Fibroblast of pulmonary artery (primary cell): ENCODE measurements around the gene SIRT7.

Source experiments
- DNase-seq: peaks from one replicate; pipeline ENCODE4 v3.0.0-alpha.2; 2010; ENCODE audit warnings: low read depth
- H3K4me3 ChIP-seq: replicated peaks from 2 replicates; pipeline ENCODE4 v1.5.1; 2011; ENCODE audit warnings: low read depth, mild to moderate bottlenecking, control low read depth, low read length, moderate library complexity
- TF ChIP-seq, protein P1 (sequence below): IDR thresholded peaks from 2 replicates; pipeline ENCODE4 v1.5.1; 2011; ENCODE audit warnings: mild to moderate bottlenecking, control low read depth, low read length, inconsistent platforms; ENCODE audit errors: missing control alignments

The SIRT7 gene

DNA sequence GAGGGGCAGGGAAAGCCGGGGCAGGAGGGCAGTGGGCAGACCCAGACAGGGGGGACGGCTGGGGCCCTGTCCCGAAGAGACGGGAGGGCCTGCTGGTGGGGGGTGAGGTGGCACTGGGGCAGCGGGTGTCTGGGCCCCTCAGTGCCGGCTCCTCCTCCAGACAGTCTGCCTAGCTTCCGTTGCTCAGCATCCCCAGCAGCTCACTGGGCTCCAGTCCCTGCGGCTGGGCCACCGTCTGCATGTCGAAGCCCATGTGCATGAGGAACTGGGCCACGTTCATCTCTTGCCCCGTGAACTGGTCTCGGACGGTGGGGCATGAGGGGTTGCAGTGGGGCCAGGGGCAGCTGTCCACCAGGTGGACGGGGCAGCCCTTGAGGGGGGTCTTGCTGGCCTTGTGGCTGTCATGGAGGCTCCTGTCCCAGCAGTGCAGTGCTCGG lies 34.8 kb upstream of the SIRT7 start:
- TF ChIP-seq, protein P1, sequence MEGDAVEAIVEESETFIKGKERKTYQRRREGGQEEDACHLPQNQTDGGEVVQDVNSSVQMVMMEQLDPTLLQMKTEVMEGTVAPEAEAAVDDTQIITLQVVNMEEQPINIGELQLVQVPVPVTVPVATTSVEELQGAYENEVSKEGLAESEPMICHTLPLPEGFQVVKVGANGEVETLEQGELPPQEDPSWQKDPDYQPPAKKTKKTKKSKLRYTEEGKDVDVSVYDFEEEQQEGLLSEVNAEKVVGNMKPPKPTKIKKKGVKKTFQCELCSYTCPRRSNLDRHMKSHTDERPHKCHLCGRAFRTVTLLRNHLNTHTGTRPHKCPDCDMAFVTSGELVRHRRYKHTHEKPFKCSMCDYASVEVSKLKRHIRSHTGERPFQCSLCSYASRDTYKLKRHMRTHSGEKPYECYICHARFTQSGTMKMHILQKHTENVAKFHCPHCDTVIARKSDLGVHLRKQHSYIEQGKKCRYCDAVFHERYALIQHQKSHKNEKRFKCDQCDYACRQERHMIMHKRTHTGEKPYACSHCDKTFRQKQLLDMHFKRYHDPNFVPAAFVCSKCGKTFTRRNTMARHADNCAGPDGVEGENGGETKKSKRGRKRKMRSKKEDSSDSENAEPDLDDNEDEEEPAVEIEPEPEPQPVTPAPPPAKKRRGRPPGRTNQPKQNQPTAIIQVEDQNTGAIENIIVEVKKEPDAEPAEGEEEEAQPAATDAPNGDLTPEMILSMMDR = no peak
- DNase-seq = no peak
- no peak overlapping the region for H3K4me3 ChIP-seq

DNA sequence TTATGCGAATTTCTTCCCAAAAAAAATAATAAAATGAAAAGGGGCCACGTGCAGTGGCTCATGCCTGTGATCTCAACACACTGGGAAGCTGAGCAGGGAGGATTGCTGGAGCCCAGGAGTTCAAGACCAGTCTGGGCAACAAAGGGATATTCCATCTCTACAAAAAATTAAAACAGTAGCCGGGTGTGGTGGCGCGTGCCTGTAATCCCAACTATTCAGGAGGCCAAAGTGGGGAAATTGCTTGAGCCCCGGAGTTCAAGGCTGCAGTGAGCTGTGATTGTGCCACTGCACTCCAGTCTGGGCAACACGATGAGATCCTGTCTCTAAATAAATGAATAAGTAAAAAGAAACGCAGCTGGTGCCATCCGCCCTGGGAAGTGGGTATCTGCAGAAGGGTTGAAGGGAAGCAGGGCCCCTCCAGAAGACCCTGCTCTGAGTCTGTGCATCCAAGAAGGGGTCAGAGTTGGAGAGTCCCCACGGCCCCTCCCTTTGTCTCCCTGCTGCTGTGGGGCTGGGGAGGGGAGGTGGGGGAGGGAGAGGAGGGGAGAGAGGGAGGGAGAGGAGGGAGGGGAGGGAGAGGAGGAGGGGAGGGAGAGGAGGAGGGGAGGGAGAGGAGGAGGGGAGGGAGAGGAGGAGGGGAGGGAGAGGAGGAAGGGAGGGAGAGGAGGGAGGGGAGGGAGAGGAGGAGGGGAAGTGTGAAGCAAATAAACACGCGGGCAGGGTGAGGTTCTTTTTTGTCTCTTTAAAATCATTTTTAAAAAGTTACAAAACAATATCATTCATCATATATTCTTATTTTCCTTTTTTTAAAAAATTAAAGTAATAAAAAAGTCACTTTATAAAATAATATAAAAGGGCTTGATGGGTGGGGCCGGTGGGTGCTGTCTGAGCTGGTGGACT lies 34.1 kb upstream of the SIRT7 start:
- no peak for DNase-seq
- TF ChIP-seq, protein P1 = no peak

DNA sequence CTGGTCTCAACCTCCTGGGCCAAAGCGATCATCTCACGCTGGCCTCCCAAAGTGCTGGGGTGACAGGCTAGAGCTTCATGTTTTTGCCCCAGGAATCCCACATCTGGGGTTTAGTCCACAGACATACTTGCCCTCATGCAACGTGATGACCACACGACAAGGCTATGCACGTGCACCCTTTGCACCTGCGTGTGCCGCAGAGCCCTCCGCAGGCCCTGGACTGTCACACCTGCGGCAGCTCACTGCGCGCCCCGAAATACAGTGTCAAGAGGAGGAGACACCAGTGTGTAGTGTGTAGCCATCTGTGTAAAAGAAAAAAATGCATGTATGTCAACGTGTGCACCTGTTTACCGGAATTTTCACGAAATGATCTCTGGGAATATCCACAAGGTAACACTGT lies 32.5 kb upstream of the SIRT7 start:
- DNase-seq = no peak
- TF ChIP-seq, protein P1 = no peak
- H3K4me3 ChIP-seq = no peak overlapping the region

More for the DNA sequence above, 34.1 kb upstream of the SIRT7 start:
- no peak overlapping the region for H3K4me3 ChIP-seq

DNA sequence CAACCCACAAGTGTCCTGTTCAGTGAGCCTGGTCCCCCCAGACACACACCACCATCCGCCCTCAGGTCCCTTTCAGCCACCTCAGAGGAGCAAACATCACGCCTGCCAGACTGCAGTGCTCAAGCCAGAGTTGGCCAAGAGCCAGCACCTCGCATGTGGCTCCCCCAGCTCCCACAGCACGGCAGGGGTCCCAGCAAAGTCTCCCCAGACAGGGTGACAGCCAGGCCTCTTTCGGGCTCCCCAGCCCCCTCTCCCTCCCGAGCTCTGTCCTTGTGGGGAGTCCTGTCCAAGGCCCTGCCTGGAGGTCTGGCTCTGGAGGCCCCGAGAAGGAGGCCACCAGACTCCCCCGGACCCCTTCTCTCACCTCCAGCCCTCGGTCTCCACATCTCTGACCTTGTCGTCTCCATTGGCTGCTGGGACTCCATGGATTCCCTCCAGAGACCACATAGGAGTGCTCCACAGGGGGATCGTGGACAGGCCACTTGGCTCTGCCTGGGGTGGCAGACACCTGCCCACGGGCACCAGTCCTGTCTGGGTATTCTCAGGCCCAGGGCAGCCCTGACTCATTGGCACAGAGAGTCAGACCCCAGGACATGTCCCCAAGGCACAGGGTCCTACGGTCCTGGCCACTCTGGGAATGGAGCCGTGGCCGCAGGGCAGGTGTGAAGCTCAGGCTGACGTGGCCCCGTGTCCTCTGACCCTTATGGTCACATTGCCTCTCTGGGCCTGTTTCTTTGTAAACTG lies 30.8 kb upstream of the SIRT7 start:
- DNase-seq = no peak
- TF ChIP-seq, protein P1 = no peak
- no peak overlapping the region for H3K4me3 ChIP-seq

DNA sequence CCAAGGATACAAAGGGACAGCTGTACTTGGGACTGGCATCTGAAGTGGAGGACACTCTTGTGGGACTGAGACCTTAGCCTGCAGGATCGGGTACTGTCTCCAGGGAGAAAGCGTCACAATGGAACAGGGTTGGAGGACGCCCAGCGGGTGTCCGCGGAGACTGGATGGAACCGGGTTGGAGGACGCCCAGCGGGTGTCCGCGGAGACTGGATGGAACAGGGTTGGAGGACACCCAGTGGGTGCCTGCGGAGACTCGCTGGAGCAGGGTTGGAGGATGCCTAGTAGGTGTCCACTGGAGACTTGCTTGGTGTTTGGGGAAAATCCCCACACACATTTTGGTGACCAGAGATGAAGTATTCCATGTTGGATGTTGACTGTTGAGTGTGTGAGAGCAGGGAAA lies 29.2 kb upstream of the SIRT7 start, which contains the start of gene MYADML2:
MYADML2 (minus strand) TSS at position 45 of the 400 bp plus-strand sequence. CDS start 5,492 bp downstream, outside the sequence.
- DNase-seq = no peak
- TF ChIP-seq, protein P1 = no peak
- no peak within 1 kb of the TSS for H3K4me3 ChIP-seq

DNA sequence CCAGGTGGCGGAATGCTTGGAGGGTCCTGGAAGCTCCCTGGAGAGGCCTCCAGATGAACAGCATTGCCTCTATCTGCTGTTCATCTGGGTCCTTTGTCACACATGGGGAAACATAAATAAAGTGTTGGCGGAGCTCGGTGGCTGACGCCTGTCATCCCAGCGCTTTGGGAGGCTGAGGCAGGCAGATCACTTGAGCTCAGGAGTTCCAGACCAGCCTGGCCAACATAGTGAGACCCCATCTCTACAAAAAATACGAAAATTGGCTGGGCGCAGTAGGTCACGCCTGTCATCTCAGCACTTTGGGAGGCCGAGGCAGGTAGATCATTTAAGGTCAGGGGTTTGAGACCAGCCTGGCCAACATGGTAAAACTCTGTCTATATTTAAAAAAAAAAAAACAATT lies 26.9 kb upstream of the SIRT7 start:
- TF ChIP-seq, protein P1 = no peak
- no peak for DNase-seq
- no peak overlapping the region for H3K4me3 ChIP-seq
